DND-41 (cell line): ENCODE data around the gene ANO1.

Source experiments
- CTCF ChIP-seq: IDR thresholded peaks from 2 replicates; pipeline ENCODE4 v1.5.1; 2012; ENCODE audit warnings: borderline replicate concordance, low read length, moderate library complexity, mild to moderate bottlenecking; ENCODE audit not compliant: poor library complexity, severe bottlenecking; ENCODE audit errors: extremely low read depth
- EZH2 ChIP-seq: IDR thresholded peaks from 3 replicates; pipeline ENCODE4 v1.6.1; 2012; ENCODE audit warnings: borderline replicate concordance, low read depth, mild to moderate bottlenecking, moderate library complexity, low read length, inconsistent platforms; ENCODE audit not compliant: severe bottlenecking

GRCh38 chr11:70108250-70108649, 30.1 kb downstream of the ANO1 start:
- TF ChIP-seq EZH2, result no peak
- TF ChIP-seq CTCF, result no peak
